ENCODE results near the gene PRCC. TPM values are rescaled to one million over a fixed set of nuclear protein-coding genes. Genes with fewer than 3 reads are reported as not detected.

Gene PRCC
- total and polyA plus RNA-seq, 8 donors = 24.0 to 93.0 (median 41.0) TPM

- H3K27me3 ChIP-seq = peaks cover 4 to 100% (median 67%) of the 10 kb centered on the region in 3 donors
These were observed 76.8 kb downstream of the PRCC start for GRCh38 chr1:156844102-156844501.

GRCh38 chr1:156844638-156845037 is 77.3 kb downstream of the PRCC start:
- peaks cover 4 to 100% (median 68%) of the 10 kb centered on the region in 3 donors for H3K27me3 ChIP-seq
- H3K4me3 ChIP-seq = no peak overlapping the region
- WGBS, 5 donors = 15 to 30% (median 27%) methylated on average over 9 to 14 of the region's 14 CpGs
- H3K4me1 ChIP-seq = peaks cover 8 to 23% (median 16%) of the 10 kb centered on the region in 4 donors
- intact Hi-C loops (cut with DNase I; ENCODE audit: low total_unique reads) = no loop called here
- TF ChIP-seq, protein P1, sequence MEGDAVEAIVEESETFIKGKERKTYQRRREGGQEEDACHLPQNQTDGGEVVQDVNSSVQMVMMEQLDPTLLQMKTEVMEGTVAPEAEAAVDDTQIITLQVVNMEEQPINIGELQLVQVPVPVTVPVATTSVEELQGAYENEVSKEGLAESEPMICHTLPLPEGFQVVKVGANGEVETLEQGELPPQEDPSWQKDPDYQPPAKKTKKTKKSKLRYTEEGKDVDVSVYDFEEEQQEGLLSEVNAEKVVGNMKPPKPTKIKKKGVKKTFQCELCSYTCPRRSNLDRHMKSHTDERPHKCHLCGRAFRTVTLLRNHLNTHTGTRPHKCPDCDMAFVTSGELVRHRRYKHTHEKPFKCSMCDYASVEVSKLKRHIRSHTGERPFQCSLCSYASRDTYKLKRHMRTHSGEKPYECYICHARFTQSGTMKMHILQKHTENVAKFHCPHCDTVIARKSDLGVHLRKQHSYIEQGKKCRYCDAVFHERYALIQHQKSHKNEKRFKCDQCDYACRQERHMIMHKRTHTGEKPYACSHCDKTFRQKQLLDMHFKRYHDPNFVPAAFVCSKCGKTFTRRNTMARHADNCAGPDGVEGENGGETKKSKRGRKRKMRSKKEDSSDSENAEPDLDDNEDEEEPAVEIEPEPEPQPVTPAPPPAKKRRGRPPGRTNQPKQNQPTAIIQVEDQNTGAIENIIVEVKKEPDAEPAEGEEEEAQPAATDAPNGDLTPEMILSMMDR (IDR thresholded peaks at IDR 0.05) = no peak
- TF ChIP-seq EP300 (IDR thresholded peaks at IDR 0.05) = no peak
- TF ChIP-seq POLR2A (IDR thresholded peaks at IDR 0.05) = no peak
- TF ChIP-seq POLR2AphosphoS5 (IDR thresholded peaks at IDR 0.05) = no peak
- no peaks in the 10 kb centered on the region for H3K36me3 ChIP-seq
- no peak overlapping the region for H3K27ac ChIP-seq
- H3K9me3 ChIP-seq = no peaks in the 10 kb centered on the region
- no peak for DNase-seq

More at GRCh38 chr1:156844102-156844501, 76.8 kb downstream of the PRCC start:
- Histone ChIP-seq H3K9me3 (no peaks in the 10 kb centered on the region), H3K4me3 (no peak overlapping the region), H3K36me3 (no peaks in the 10 kb centered on the region), H3K4me1 (peaks cover 8 to 23% (median 16%) of the 10 kb centered on the region in 4 donors), H3K27ac (no peak overlapping the region)
- no peak for DNase-seq
- intact Hi-C loops (cut with DNase I; ENCODE audit: low total_unique reads) = no loop called here
- TF ChIP-seq EP300 (IDR thresholded peaks at IDR 0.05) (no peak), POLR2A (IDR thresholded peaks at IDR 0.05) (no peak), POLR2AphosphoS5 (IDR thresholded peaks at IDR 0.05) (no peak)
- TF ChIP-seq, protein P1 (IDR thresholded peaks at IDR 0.05) = no peak
- 32 to 47% (median 42%) methylated on average over 6 of the region's 6 CpGs for WGBS, 5 donors

GRCh38 chr1:156845055-156845952 is 78.0 kb downstream of the PRCC start:
- peaks cover 8 to 23% (median 16%) of the 10 kb centered on the region in 4 donors for H3K4me1 ChIP-seq

DNA sequence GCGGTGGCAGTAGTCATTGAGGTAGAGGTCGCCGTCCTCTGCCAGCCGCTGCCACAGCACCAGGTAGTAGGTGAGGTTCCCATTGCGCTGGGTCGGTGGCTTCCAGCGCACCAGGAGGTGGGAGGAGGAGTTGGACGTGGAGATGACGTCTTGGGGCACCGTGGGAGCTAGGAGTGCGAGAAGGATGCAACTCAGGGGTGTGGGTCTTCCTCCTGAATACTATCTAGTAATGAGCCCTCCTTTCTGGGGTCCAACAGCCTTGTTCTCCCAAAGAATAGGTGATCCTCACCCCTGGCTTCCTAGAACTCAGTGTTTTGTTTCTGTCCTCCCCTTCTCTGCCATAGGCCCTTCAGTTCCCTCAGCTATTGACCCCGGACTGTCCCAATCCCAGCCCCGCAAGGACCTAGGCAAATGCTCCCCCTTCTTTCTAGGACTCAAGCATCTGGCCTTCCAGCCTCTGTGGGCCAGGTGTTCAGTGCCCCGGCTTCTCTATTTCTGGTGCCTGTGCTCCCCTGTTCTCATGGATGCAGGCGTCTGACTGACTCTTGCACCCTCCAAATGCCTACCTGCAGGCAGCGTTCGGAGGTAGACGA is 78.7 kb downstream of the PRCC start:
- Histone ChIP-seq H3K4me3 (no peak overlapping the region), H3K9me3 (no peaks in the 10 kb centered on the region), H3K27ac (no peak overlapping the region), H3K4me1 (peaks cover 8 to 23% (median 16%) of the 10 kb centered on the region in 4 donors), H3K27me3 (peaks cover 4 to 93% (median 57%) of the 10 kb centered on the region in 3 donors), H3K36me3 (no peaks in the 10 kb centered on the region)
- WGBS, 5 donors = 43 to 56% (median 50%) methylated on average over 18 of the region's 18 CpGs
- no peak for DNase-seq
- intact Hi-C loops (cut with DNase I; ENCODE audit: low total_unique reads) = no loop called here
- no peak for TF ChIP-seq POLR2A (IDR thresholded peaks at IDR 0.05)
- TF ChIP-seq EP300 (IDR thresholded peaks at IDR 0.05) = no peak
- TF ChIP-seq, protein P1 (IDR thresholded peaks at IDR 0.05) = no peak
- TF ChIP-seq POLR2AphosphoS5 (IDR thresholded peaks at IDR 0.05) = no peak

More at GRCh38 chr1:156845055-156845952, 78.0 kb downstream of the PRCC start:
- peaks cover 4 to 100% (median 64%) of the 10 kb centered on the region in 3 donors for H3K27me3 ChIP-seq
- no peak overlapping the region for H3K27ac ChIP-seq
- no peaks in the 10 kb centered on the region for H3K36me3 ChIP-seq
- WGBS, 5 donors = 8 to 14% (median 11%) methylated on average over 15 to 69 of the region's 69 CpGs
- no peak for TF ChIP-seq EP300 (IDR thresholded peaks at IDR 0.05)
- TF ChIP-seq POLR2A (IDR thresholded peaks at IDR 0.05) = no peak
- TF ChIP-seq, protein P1 (IDR thresholded peaks at IDR 0.05) = no peak
- no peak for TF ChIP-seq POLR2AphosphoS5 (IDR thresholded peaks at IDR 0.05)
- no peak overlapping the region for H3K4me3 ChIP-seq
- intact Hi-C loops (cut with DNase I; ENCODE audit: low total_unique reads) = no loop called here
- no peaks in the 10 kb centered on the region for H3K9me3 ChIP-seq
- peak in 1 of 2 donors; percentile 49 for DNase-seq
